PC-3 (cell line): Measurements from ENCODE around the gene CFAP97D2.

Experiments used
- CTCF ChIP-seq: fragments of 300-600 bp; sonication (generic); conservative IDR thresholded peaks from 2 replicates; pipeline ENCODE4 v1.5.1; 2017; ENCODE audit warnings: antibody characterized with exemption, low read depth, mild to moderate bottlenecking, low read length
- EZH2 ChIP-seq: fragments of 300-600 bp; sonication (generic); IDR thresholded peaks from one replicate; pipeline ENCODE4 v1.6.1; 2017; ENCODE audit warnings: antibody characterized with exemption, mild to moderate bottlenecking, low read length; ENCODE audit not compliant: unreplicated experiment
- EZH2phosphoT487 ChIP-seq: fragments of 300-600 bp; sonication (generic); IDR thresholded peaks from 2 replicates; pipeline ENCODE4 v1.6.1; 2018; ENCODE audit warnings: mild to moderate bottlenecking, antibody characterized with exemption, low read length, borderline replicate concordance

GRCh38 chr13:114228176-114228575, 49.1 kb downstream of the CFAP97D2 start:
- no peak for TF ChIP-seq CTCF
- no peak for TF ChIP-seq EZH2phosphoT487
- TF ChIP-seq EZH2 = no peak
